MCF 10A (cell line): ENCODE data around the gene HECTD1. TPM values are rescaled to one million over a fixed set of nuclear protein-coding genes. Genes with fewer than 3 reads are reported as not detected.

Experiments used
- BruUV-seq: library from RNA; stranded (reverse); fragments of 400-500 nt; replicated peaks from 2 replicates; lab custom pipeline; 2021; lab: Mats Ljungman, UMichigan
- CTCF ChIA-PET: fragments of 300-600 bp; sonication (Branson Sonifier 250); formaldehyde crosslinking; extraction: SDS; loops from one replicate; lab custom pipeline; 2021; ENCODE audit warnings: antibody characterized with exemption, inconsistent platforms; lab: Yijun Ruan, JAX
- POLR2A ChIA-PET: fragments of 300-600, 350-650 bp; sonication (Branson Sonifier 250); formaldehyde crosslinking; extraction: SDS; loops from one replicate; lab custom pipeline; 2020; ENCODE audit warnings: antibody characterized with exemption, inconsistent platforms; lab: Yijun Ruan, JAX
- DNase-seq: peaks from one replicate; pipeline ENCODE4 v3.0.0-alpha.2; 2018; ENCODE audit not compliant: unreplicated experiment
- H3K27ac Mint-ChIP-seq: one replicate; pipeline ENCODE4 v1.8.0; 2022; ENCODE audit warnings: mild to moderate bottlenecking, low read depth, mixed read lengths; ENCODE audit not compliant: unreplicated experiment
- H3K27me3 Mint-ChIP-seq: one replicate; pipeline ENCODE4 v1.8.0; 2022; ENCODE audit warnings: mixed read lengths; ENCODE audit not compliant: insufficient read depth, unreplicated experiment
- H3K36me3 Mint-ChIP-seq: one replicate; pipeline ENCODE4 v1.8.0; 2022; ENCODE audit warnings: mild to moderate bottlenecking, moderate library complexity, mixed read lengths; ENCODE audit not compliant: insufficient read depth, unreplicated experiment
- H3K4me1 Mint-ChIP-seq: one replicate; pipeline ENCODE4 v1.8.0; 2022; ENCODE audit warnings: mixed read lengths; ENCODE audit not compliant: insufficient read depth, unreplicated experiment
- H3K4me3 Mint-ChIP-seq: one replicate; pipeline ENCODE4 v1.8.0; 2022; ENCODE audit warnings: mild to moderate bottlenecking, moderate library complexity, mixed read lengths; ENCODE audit not compliant: unreplicated experiment
- H3K9me3 Mint-ChIP-seq: one replicate; pipeline ENCODE4 v1.8.0; 2022; ENCODE audit warnings: mixed read lengths; ENCODE audit not compliant: unreplicated experiment
- intact Hi-C: fragments of 100-400 bp; cut with micrococcal nuclease; formaldehyde crosslinking; loops from 2 replicates; pipeline ENCODE4 v1.14.1; 2022
- total RNA-seq: library from RNA; stranded (reverse); gene quantifications from 2 replicates; pipeline ENCODE4 v1.2.3, GENCODE V29; 2022
- TF ChIP-seq, protein P1 (sequence below): fragments of 200-600 bp; IDR thresholded peaks from one replicate; pipeline ENCODE4 v1.8.0; 2022; ENCODE audit warnings: antibody characterized with exemption, mild to moderate bottlenecking; ENCODE audit not compliant: unreplicated experiment

The HECTD1 gene
- total RNA-seq, 1 experiment from 2014 or later, result 122 TPM

DNA sequence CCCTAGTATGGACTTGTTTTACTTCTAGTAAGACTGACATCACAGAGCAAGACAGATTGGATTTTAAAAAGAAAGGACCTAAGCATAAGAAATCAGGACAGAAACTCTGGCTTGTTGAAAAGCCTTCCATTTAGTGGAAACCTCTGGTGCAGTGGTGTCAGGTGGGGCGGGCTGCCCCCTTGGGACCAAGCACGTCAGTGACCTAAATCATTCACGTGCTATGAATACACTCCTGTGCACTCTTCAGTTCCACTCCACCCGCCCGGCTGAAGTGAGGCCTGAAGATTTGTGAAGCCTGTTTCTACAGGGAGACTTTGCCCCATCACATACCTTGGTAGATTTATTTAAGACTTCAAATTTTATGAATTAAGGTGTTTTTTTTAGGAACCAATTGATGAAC, 123.2 kb downstream of the HECTD1 start:
- intact Hi-C loops, result no loop called here
- Mint-ChIP-seq H3K4me1 (no peaks in the 10 kb centered on the region), H3K9me3 (no peaks in the 10 kb centered on the region), H3K27ac (no peak overlapping the region), H3K36me3 (no peaks in the 10 kb centered on the region), H3K27me3 (no peaks in the 10 kb centered on the region), H3K4me3 (no peak overlapping the region)
- BruUV-seq, result no TSS peak
- ChIA-PET CTCF (interaction anchor here (0.8 to 3.0 kb wide), 3 partner anchors 27 to 106 kb away, joined by 3 to 20 read pairs (median 4); no protein-coding TSS in a partner anchor), POLR2A (no interaction called here)
- TF ChIP-seq, protein P1, sequence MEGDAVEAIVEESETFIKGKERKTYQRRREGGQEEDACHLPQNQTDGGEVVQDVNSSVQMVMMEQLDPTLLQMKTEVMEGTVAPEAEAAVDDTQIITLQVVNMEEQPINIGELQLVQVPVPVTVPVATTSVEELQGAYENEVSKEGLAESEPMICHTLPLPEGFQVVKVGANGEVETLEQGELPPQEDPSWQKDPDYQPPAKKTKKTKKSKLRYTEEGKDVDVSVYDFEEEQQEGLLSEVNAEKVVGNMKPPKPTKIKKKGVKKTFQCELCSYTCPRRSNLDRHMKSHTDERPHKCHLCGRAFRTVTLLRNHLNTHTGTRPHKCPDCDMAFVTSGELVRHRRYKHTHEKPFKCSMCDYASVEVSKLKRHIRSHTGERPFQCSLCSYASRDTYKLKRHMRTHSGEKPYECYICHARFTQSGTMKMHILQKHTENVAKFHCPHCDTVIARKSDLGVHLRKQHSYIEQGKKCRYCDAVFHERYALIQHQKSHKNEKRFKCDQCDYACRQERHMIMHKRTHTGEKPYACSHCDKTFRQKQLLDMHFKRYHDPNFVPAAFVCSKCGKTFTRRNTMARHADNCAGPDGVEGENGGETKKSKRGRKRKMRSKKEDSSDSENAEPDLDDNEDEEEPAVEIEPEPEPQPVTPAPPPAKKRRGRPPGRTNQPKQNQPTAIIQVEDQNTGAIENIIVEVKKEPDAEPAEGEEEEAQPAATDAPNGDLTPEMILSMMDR, result no peak
- no peak for DNase-seq

DNA sequence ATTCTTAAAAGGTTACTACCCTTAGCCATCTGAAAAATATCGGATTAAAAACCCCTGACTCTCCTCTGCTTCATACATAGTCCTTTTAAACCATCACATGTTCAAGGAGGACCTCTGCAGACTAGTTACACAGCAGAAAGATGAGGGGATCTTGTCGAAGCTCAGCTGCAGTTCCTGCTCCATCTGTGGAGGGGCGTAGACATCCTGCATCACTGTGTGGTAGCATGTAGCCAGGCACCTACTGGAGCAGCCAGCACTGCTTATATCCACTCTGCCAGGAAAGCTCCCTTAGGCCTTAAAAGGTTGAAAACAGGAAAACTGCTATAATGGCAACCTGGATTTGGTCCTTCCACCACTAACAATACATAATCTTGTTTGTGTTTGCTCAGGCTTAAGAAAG, 123.8 kb downstream of the HECTD1 start:
- no peak for DNase-seq
- intact Hi-C loops, result loop anchor here (2.0 kb wide), 1 partner anchor 427 kb away; no protein-coding TSS in a partner anchor
- no peak overlapping the region for H3K4me3 Mint-ChIP-seq
- no TSS peak for BruUV-seq
- TF ChIP-seq, protein P1, result no peak
- H3K27me3 Mint-ChIP-seq, result no peaks in the 10 kb centered on the region
- CTCF ChIA-PET, result interaction anchor here (0.8 to 3.0 kb wide), 3 partner anchors 27 to 105 kb away, joined by 3 to 20 read pairs (median 16); no protein-coding TSS in a partner anchor
- no peaks in the 10 kb centered on the region for H3K36me3 Mint-ChIP-seq
- H3K27ac Mint-ChIP-seq, result no peak overlapping the region
- POLR2A ChIA-PET, result no interaction called here
- no peaks in the 10 kb centered on the region for H3K9me3 Mint-ChIP-seq
- no peaks in the 10 kb centered on the region for H3K4me1 Mint-ChIP-seq

DNA sequence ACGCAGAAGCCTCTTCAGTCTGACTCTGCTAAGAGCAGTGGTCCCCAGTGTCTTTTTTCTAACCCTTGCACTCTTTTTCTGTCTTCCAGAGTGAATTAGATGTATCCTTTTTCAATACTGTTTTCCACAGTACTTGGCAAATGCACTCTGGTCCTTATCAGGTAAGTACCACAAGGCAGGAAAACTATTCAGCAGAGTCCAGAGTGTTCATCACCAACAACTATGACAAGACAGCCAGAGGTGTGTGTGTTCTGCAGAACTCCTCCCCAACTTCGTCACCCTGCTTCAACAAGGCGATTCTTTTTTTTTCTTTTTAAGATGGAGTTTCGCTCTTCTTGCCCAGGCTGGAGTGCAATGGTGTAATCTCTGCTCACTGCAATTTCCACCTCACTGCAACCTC, 127.1 kb downstream of the HECTD1 start:
- CTCF ChIA-PET, result interaction anchor here (0.6 to 1.2 kb wide), 4 partner anchors 54 to 109 kb away, joined by 3 to 11 read pairs (median 4); partner anchors contain the start of genes AP4S1 and STRN3
- Mint-ChIP-seq H3K27ac (no peak overlapping the region), H3K36me3 (peaks cover 4% of the 10 kb centered on the region), H3K27me3 (no peaks in the 10 kb centered on the region), H3K9me3 (no peaks in the 10 kb centered on the region), H3K4me1 (no peaks in the 10 kb centered on the region), H3K4me3 (no peak overlapping the region)
- BruUV-seq, result no TSS peak
- POLR2A ChIA-PET, result interaction anchor here (0.6 to 1.0 kb wide), 3 partner anchors 54 to 99 kb away, joined by 3 to 5 read pairs (median 3); partner anchors contain the start of gene STRN3
- DNase-seq, result no peak
- intact Hi-C loops, result no loop called here
- TF ChIP-seq, protein P1, result no peak

DNA sequence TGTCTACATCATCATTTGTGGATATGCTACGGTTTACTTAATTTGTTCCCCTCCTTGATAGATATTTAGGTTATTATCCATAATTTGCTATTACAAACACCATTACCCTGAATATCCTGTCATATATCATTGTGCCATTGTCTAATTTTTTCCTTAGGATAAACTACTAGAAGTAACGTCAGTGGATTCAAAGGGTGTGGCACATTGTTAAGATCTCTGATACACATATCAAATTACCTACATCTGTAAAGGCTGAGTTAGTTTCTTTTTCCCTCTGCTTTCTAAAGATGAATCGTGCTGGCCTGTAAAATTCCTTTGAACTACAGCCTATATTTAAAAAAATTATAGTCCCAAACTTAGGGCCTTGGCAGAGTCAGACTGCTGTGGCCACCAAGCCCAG, 127.5 kb downstream of the HECTD1 start:
- Mint-ChIP-seq H3K9me3 (peaks cover 4% of the 10 kb centered on the region), H3K4me3 (no peak overlapping the region), H3K27ac (no peak overlapping the region), H3K4me1 (no peaks in the 10 kb centered on the region), H3K27me3 (no peaks in the 10 kb centered on the region), H3K36me3 (peaks cover 4% of the 10 kb centered on the region)
- CTCF ChIA-PET, result interaction anchor here (0.9 to 1.0 kb wide), 3 partner anchors 12 to 100 kb away, joined by 3 to 4 read pairs (median 3); no protein-coding TSS in a partner anchor
- POLR2A ChIA-PET, result interaction anchor here (0.6 kb wide), 1 partner anchor 55 kb away, joined by 3 read pairs; no protein-coding TSS in a partner anchor
- BruUV-seq, result no TSS peak
- intact Hi-C loops, result no loop called here
- peak; percentile 22 for DNase-seq
- TF ChIP-seq, protein P1, result no peak
